Uterus (tissue), 2 donors: ENCODE results near the gene TAS2R60.

Source experiments
- CTCF ChIP-seq, 4 experiments: fragments of 200-600 bp in 2 of 4; fragments of 450-650 bp in 2 of 4; sonication (generic) in 2 of 4; IDR thresholded peaks; one replicate each; pipeline ENCODE4 v1.5.1; 2016 to 2019; ENCODE audit warnings: antibody characterized with exemption in 4 of 4, mild to moderate bottlenecking in 2 of 4, moderate library complexity in 1 of 4
- POLR2A ChIP-seq, 2 donors: fragments of 450-650 bp; IDR thresholded peaks; one replicate each; pipeline ENCODE4 v1.6.1; 2016; ENCODE audit warnings: antibody characterized with exemption in 2 of 2, mild to moderate bottlenecking in 1 of 2, moderate library complexity in 1 of 2

GRCh38 chr7:143485500-143485899 is 42.2 kb downstream of the TAS2R60 start:
- no peak for TF ChIP-seq CTCF (IDR thresholded peaks at IDR 0.05)
- no peak for TF ChIP-seq POLR2A (IDR thresholded peaks at IDR 0.05)
